Endothelial cell of hepatic sinusoid (primary cell): Measurements from ENCODE around the gene ANO9.

ENCODE experiments used
- in situ Hi-C: cut with HindIII; loops from 2 replicates; pipeline ENCODE4 v1.10.0; 2017; ENCODE audit warnings: low sequenced_read_pairs

Gene ANO9

GRCh38 chr11:441418-442274 lies at the start of gene ANO9:
Gene ANO9 (minus strand): TSS chr11:442011. CDS start chr11:441926, 85 bp downstream.
- in situ Hi-C loops, result no loop called here

- in situ Hi-C loops, result no loop called here
Observed at GRCh38 chr11:491358-491757, 49.5 kb upstream of the ANO9 start.

GRCh38 chr11:490930-491260 lies 49.1 kb upstream of the ANO9 start:
- in situ Hi-C loops, result no loop called here

- in situ Hi-C loops, result no loop called here
Observed at GRCh38 chr11:490186-490929, 48.5 kb upstream of the ANO9 start.

GRCh38 chr11:489610-490185 lies 47.9 kb upstream of the ANO9 start:
- in situ Hi-C loops, result no loop called here

- in situ Hi-C loops, result no loop called here
Observed at GRCh38 chr11:488992-489391, 47.2 kb upstream of the ANO9 start.

- in situ Hi-C loops, result no loop called here
Observed at GRCh38 chr11:488579-488978, 46.8 kb upstream of the ANO9 start.

GRCh38 chr11:488062-488461 lies 46.3 kb upstream of the ANO9 start:
- in situ Hi-C loops, result no loop called here

GRCh38 chr11:487571-488021 lies 45.8 kb upstream of the ANO9 start:
- in situ Hi-C loops, result no loop called here

GRCh38 chr11:486189-486588 lies 44.4 kb upstream of the ANO9 start:
- in situ Hi-C loops, result no loop called here

GRCh38 chr11:484616-485015 lies 42.8 kb upstream of the ANO9 start:
- in situ Hi-C loops, result no loop called here

GRCh38 chr11:479311-479710 lies 37.5 kb upstream of the ANO9 start:
- in situ Hi-C loops, result no loop called here

GRCh38 chr11:477052-477715 lies 35.4 kb upstream of the ANO9 start:
- in situ Hi-C loops, result no loop called here

GRCh38 chr11:476416-476815 lies 34.6 kb upstream of the ANO9 start:
- in situ Hi-C loops, result no loop called here

GRCh38 chr11:475941-476340 lies 34.1 kb upstream of the ANO9 start:
- in situ Hi-C loops, result no loop called here

- in situ Hi-C loops, result no loop called here
Observed at GRCh38 chr11:474914-475506, 33.2 kb upstream of the ANO9 start.

- in situ Hi-C loops, result no loop called here
Observed at GRCh38 chr11:473962-474785, 32.4 kb upstream of the ANO9 start.

GRCh38 chr11:473415-473814 lies 31.6 kb upstream of the ANO9 start:
- in situ Hi-C loops, result no loop called here

GRCh38 chr11:472816-473215 lies 31.0 kb upstream of the ANO9 start:
- in situ Hi-C loops, result no loop called here

- in situ Hi-C loops, result no loop called here
Observed at GRCh38 chr11:472272-472671, 30.5 kb upstream of the ANO9 start.
